ENCODE results near the gene ABCF2.

DNA sequence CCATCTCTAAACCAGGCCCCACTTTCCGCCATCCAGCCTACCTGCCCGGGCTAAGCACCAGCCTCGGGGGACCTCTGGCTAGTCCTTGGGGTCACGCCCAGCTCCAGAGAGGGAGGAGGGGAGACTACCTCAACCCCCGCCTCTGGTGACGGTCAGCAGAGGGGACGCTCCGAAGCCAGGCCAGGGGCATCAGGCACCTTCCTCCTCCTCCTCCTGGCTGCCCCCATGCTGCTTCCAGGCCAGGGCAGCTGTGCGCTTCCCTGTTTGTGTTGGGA, 25.5 kb upstream of the ABCF2 start:
- TF ChIP-seq, protein P1, sequence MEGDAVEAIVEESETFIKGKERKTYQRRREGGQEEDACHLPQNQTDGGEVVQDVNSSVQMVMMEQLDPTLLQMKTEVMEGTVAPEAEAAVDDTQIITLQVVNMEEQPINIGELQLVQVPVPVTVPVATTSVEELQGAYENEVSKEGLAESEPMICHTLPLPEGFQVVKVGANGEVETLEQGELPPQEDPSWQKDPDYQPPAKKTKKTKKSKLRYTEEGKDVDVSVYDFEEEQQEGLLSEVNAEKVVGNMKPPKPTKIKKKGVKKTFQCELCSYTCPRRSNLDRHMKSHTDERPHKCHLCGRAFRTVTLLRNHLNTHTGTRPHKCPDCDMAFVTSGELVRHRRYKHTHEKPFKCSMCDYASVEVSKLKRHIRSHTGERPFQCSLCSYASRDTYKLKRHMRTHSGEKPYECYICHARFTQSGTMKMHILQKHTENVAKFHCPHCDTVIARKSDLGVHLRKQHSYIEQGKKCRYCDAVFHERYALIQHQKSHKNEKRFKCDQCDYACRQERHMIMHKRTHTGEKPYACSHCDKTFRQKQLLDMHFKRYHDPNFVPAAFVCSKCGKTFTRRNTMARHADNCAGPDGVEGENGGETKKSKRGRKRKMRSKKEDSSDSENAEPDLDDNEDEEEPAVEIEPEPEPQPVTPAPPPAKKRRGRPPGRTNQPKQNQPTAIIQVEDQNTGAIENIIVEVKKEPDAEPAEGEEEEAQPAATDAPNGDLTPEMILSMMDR (CRISPR knock-in tag; IDR thresholded peaks at IDR 0.05): no peak
- no peak for TF ChIP-seq POLR2AphosphoS5 (IDR thresholded peaks at IDR 0.05; ENCODE audit: low read depth, low read length)
- no peak for TF ChIP-seq CEBPB (IDR thresholded peaks at IDR 0.05; ENCODE audit: borderline replicate concordance, low read depth, low read length)
- TF ChIP-seq EZH2 (conservative IDR thresholded peaks at IDR 0.05; ENCODE audit: low read depth, low read length): no peak; the same call in 1 of the 2 replicates
- no peak for TF ChIP-seq GTF2F1 (IDR thresholded peaks at IDR 0.05; ENCODE audit: low read length)
- TF ChIP-seq, protein P2, sequence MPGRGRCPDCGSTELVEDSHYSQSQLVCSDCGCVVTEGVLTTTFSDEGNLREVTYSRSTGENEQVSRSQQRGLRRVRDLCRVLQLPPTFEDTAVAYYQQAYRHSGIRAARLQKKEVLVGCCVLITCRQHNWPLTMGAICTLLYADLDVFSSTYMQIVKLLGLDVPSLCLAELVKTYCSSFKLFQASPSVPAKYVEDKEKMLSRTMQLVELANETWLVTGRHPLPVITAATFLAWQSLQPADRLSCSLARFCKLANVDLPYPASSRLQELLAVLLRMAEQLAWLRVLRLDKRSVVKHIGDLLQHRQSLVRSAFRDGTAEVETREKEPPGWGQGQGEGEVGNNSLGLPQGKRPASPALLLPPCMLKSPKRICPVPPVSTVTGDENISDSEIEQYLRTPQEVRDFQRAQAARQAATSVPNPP (CRISPR knock-in tag; IDR thresholded peaks at IDR 0.05): no peak
- TF ChIP-seq THYN1 (CRISPR knock-in tag; IDR thresholded peaks at IDR 0.05; ENCODE audit: borderline replicate concordance, low read depth): no peak
